HEK293T (cell line): Measurements from ENCODE around the gene TMEM225B.
"Not testable (repeated sequence)": the region's sequence is repeated elsewhere in the genome, so short reads cannot be mapped to it uniquely, and the experiment has no call there.

Experiments used
- CTCF ChIA-PET: fragments of 350-600 bp; formaldehyde crosslinking; extraction: SDS; loops from one replicate; lab custom pipeline; 2021; ENCODE audit warnings: antibody characterized with exemption, inconsistent platforms; lab: Yijun Ruan, JAX
- POLR2A ChIA-PET: fragments of 350-600 bp; formaldehyde crosslinking; extraction: SDS; loops from one replicate; lab custom pipeline; 2020; ENCODE audit warnings: antibody characterized with exemption, inconsistent platforms; lab: Yijun Ruan, JAX
- DNase-seq: peaks from one replicate; pipeline ENCODE4 v3.0.0; 2012; ENCODE audit warnings: mixed read lengths; ENCODE audit errors: extremely low spot score
- ARNT ChIP-seq: fragments of 450-650 bp; IDR thresholded peaks from 2 replicates; pipeline ENCODE4 v1.6.1; 2017; ENCODE audit warnings: mild to moderate bottlenecking
- BHLHE40 ChIP-seq: fragments of 450-650 bp; IDR thresholded peaks from 2 replicates; pipeline ENCODE4 v1.6.1; 2016; ENCODE audit warnings: mild to moderate bottlenecking, moderate library complexity, borderline replicate concordance
- CTBP1 ChIP-seq: fragments of 450-650 bp; IDR thresholded peaks from 2 replicates; pipeline ENCODE4 v1.6.1; 2016; ENCODE audit warnings: borderline replicate concordance
- ELF4 ChIP-seq: fragments of 450-650 bp; IDR thresholded peaks from 2 replicates; pipeline ENCODE4 v1.6.1; 2017; ENCODE audit warnings: antibody characterized with exemption
- FOXA1 ChIP-seq: fragments of 450-650 bp; IDR thresholded peaks from 2 replicates; pipeline ENCODE4 v1.6.1; 2016; ENCODE audit warnings: mild to moderate bottlenecking
- FOXK2 ChIP-seq: fragments of 450-650 bp; IDR thresholded peaks from 2 replicates; pipeline ENCODE4 v1.6.1; 2016; ENCODE audit warnings: mild to moderate bottlenecking
- FOXM1 ChIP-seq: fragments of 450-650 bp; IDR thresholded peaks from 2 replicates; pipeline ENCODE4 v1.6.1; 2017; ENCODE audit warnings: mild to moderate bottlenecking, borderline replicate concordance
- HDGF ChIP-seq: fragments of 450-650 bp; IDR thresholded peaks from 2 replicates; pipeline ENCODE4 v1.6.1; 2017; ENCODE audit warnings: antibody characterized with exemption, borderline replicate concordance
- L3MBTL2 ChIP-seq: fragments of 450-650 bp; conservative IDR thresholded peaks from 2 replicates; pipeline ENCODE4 v1.6.1; 2016; ENCODE audit warnings: mild to moderate bottlenecking
- LEF1 ChIP-seq: fragments of 450-650 bp; IDR thresholded peaks from 2 replicates; pipeline ENCODE4 v1.6.1; 2017; ENCODE audit warnings: mild to moderate bottlenecking, borderline replicate concordance
- NFRKB ChIP-seq: fragments of 450-650 bp; IDR thresholded peaks from 2 replicates; pipeline ENCODE4 v1.6.1; 2016; ENCODE audit warnings: mild to moderate bottlenecking, moderate library complexity
- SP1 ChIP-seq: fragments of 450-650 bp; IDR thresholded peaks from 2 replicates; pipeline ENCODE4 v1.6.1; 2017
- SUZ12 ChIP-seq: fragments of 450-650 bp; IDR thresholded peaks from 2 replicates; pipeline ENCODE4 v1.6.1; 2016; ENCODE audit warnings: mild to moderate bottlenecking
- TARDBP ChIP-seq: fragments of 450-650 bp; IDR thresholded peaks from 2 replicates; pipeline ENCODE4 v1.6.1; 2016
- ZNF384 ChIP-seq: fragments of 450-650 bp; IDR thresholded peaks from 2 replicates; pipeline ENCODE4 v1.6.1; 2016
- TF ChIP-seq, protein P1 (sequence below): fragments of 450-650 bp; IDR thresholded peaks from 2 replicates; pipeline ENCODE4 v1.6.1; 2016

The TMEM225B gene

DNA sequence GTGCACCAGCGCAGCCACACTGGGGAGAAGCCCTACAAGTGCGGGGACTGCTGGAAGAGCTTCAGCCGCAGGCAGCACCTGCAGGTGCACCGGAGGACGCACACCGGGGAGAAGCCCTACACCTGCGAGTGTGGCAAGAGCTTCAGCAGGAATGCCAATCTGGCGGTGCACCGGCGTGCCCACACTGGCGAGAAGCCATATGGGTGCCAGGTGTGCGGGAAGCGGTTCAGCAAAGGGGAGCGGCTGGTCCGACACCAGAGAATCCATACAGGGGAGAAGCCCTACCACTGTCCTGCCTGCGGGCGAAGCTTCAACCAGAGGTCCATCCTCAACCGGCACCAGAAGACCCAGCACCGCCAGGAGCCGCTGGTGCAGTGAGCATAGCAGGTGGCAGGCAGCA, 31.6 kb downstream of the TMEM225B start:
- CTCF ChIA-PET, result no interaction called here
- TF ChIP-seq LEF1 (no peak), NFRKB (no peak), BHLHE40 (no peak)

DNA sequence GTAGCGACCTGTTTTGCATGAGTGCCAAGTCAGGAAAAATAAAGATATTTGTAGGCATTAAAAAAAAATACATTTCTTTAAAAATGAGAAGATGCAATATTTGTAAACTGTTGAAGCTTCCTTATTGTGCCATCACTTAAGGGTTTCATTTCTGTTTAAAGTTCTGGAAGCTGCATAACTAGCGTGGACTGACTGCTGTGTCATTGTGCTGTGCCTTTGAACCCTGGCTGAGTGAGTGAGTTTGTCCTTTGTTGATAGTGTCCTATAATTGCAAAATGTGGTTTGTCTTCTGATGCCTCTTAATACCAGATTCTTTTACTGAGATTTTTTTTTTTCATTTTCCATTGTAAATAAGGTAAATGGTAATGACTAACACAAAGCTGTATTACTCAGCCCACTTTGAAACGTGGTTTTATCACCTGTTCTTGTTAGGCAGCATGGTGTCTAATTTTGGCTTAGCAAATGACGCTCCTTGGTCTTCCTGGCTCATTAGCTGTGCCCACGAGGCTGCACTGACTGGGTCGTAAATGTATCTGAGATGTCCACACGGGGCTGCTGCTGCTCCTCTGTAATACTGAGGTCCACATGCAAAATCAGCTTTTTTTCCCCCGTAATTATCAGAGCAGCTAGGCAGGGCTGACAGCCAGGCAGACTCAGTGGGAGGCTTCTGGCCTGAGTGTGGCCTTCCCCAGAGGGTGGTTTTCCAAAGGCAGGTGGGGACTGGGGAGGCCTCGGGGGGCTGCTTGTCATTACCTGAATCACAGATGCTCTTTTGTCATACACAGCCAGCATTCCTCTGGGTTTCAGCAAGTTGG, 33.4 kb downstream of the TMEM225B start:
- ChIA-PET POLR2A (interaction anchor here (1.1 to 2.7 kb wide), 2 partner anchors 15 to 288 kb away, joined by 3 to 13 read pairs; partner anchors contain the start of genes TRIM4 and ZSCAN25), CTCF (interaction anchor here (0.8 to 0.9 kb wide), 2 partner anchors 209 to 282 kb away, joined by 3 read pairs; no protein-coding TSS in a partner anchor)
- no peak for TF ChIP-seq ZNF384
- TF ChIP-seq FOXM1, result no peak
- no peak for TF ChIP-seq TARDBP
- TF ChIP-seq BHLHE40, result no peak
- no peak for TF ChIP-seq LEF1
- no peak for TF ChIP-seq ARNT
- TF ChIP-seq FOXK2, result no peak
- TF ChIP-seq L3MBTL2, result no peak
- no peak for TF ChIP-seq SP1
- TF ChIP-seq CTBP1, result no peak
- TF ChIP-seq, protein P1, sequence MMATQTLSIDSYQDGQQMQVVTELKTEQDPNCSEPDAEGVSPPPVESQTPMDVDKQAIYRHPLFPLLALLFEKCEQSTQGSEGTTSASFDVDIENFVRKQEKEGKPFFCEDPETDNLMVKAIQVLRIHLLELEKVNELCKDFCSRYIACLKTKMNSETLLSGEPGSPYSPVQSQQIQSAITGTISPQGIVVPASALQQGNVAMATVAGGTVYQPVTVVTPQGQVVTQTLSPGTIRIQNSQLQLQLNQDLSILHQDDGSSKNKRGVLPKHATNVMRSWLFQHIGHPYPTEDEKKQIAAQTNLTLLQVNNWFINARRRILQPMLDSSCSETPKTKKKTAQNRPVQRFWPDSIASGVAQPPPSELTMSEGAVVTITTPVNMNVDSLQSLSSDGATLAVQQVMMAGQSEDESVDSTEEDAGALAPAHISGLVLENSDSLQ, result no peak
- TF ChIP-seq NFRKB, result no peak
- peak; percentile 22 for DNase-seq

More for the DNA sequence above, 31.6 kb downstream of the TMEM225B start:
- DNase-seq, result no peak
- POLR2A ChIA-PET, result interaction anchor here (2.7 kb wide), 1 partner anchor 13 kb away, joined by 13 read pairs; the partner anchor contains the start of gene ZSCAN25

DNA sequence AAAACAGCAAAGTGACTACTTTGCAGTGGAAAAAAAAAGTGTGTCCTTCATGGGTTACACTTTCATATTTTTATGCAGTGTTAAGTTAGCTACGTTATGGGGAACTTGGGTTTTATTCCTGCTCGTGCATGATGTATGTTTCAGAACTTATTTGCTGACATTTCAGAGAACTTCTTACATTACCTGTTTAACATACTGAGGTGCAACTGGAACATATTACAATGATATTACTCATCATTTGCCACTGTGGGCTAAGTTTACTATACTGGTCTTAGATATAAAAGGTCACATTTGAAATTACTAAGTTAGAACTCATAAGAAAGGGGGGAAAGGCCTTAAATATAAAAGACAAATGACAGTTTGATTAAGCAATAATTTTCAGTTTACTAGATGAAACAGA, 39.3 kb downstream of the TMEM225B start:
- DNase-seq, CTCF ChIA-PET, POLR2A ChIA-PET: not testable (repeated sequence)

DNA sequence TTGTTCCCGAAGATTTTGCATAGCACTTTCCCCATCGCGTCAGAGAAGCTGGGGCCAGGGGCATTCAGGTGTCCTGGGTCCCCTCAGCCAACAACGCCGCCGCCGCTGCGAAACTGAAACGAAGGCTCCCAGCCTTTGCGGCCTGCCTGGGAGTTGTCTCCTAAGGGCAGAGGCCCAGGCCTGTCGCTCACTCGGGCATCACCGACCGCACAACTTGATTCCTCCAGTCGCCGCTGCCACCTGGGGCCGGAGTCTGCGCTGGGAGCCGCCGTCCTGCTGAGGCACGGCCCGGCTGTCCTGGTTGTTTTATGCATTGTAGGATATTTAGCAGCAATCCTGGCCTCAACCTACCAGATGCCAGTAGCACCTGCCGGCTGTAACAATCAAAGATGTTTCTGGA, 40.7 kb downstream of the TMEM225B start:
- ChIA-PET POLR2A (no interaction called here), CTCF (no interaction called here)
- no peak for DNase-seq
- TF ChIP-seq TARDBP (no peak), ZNF384 (no peak), LEF1 (no peak), SP1 (no peak), BHLHE40 (no peak), CTBP1 (no peak), FOXK2 (no peak), SUZ12 (no peak), FOXM1 (no peak), FOXA1 (no peak), ELF4 (no peak)

DNA sequence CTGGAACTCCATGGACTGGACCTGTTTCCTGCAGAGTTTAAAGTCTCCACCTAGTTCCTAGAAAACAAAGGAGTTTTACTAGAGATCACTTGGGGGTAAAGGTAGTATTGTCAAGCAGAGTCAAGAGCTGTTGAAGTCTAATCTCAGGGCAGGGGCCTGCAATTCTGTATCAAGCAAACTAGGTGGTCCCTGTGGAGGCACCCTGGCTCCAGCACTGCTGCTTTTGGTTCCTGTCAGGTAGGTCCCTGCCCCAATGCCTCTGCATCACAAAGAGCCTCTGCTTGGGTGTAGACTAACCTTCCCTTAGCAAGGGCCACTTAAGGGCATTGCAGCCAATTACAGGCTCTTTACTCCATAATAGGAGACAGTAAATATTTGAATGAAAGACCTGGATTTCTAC, 41.2 kb downstream of the TMEM225B start:
- no peak for DNase-seq
- TF ChIP-seq TARDBP, result no peak
- TF ChIP-seq NFRKB, result no peak
- no peak for TF ChIP-seq FOXA1
- TF ChIP-seq L3MBTL2, result no peak
- TF ChIP-seq LEF1, result no peak
- no peak for TF ChIP-seq HDGF
- TF ChIP-seq ZNF384, result no peak
- no peak for TF ChIP-seq FOXK2
- no peak for TF ChIP-seq CTBP1
- no peak for TF ChIP-seq FOXM1
- POLR2A ChIA-PET, result no interaction called here
- CTCF ChIA-PET, result no interaction called here

DNA sequence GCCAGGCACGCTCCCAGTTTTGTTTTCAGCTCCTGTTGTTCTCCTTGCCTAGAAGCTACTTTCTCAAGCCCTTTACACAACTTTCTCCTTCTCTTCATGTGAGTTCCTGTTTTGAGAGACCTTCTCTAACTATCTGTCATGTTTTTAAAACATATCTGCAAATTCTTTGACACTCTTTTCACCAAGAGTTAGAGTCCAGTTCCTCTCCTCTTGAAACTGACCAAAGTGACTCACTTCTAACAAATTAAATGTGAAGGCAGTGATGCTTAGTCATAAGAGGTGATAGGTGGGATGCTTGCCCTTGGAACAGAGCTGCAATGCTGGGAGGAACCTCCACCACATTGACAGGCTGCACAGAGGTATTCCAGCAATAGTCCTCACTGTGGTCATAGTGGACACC, 44.0 kb downstream of the TMEM225B start:
- POLR2A ChIA-PET, result no interaction called here
- TF ChIP-seq LEF1, result no peak
- no peak for DNase-seq
- CTCF ChIA-PET, result no interaction called here

DNA sequence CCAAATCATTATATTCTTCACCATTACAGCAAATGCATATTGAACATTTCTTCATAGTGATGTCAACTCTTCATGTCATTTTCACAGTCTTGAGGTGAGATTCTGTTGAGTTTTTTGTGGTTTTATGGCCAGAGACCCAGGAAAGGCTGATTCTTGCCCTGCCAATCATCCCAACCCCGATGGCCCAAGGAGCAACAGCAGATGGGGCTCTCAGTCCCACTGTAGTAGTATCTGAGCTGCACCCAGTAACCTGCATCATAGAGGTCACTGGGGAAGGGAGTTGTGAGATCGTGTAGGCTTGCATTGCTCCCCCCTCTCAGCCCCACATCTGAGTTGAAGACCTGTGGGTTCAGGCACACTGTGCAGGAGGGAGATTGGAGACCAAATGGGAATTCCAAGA, 45.4 kb downstream of the TMEM225B start:
- TF ChIP-seq ARNT (no peak), ELF4 (no peak), HDGF (no peak), FOXK2 (no peak), CTBP1 (no peak), SUZ12 (no peak), FOXA1 (no peak), TARDBP (no peak), BHLHE40 (no peak), L3MBTL2 (no peak), ZNF384 (no peak), NFRKB (no peak), FOXM1 (no peak)
- TF ChIP-seq, protein P1, result no peak
- no peak for DNase-seq
- ChIA-PET CTCF (interaction anchor here (0.7 kb wide), 1 partner anchor 76 kb away, joined by 3 read pairs; no protein-coding TSS in a partner anchor), POLR2A (no interaction called here)
